ENCODE data around the gene PDGFA. TPM values are rescaled to one million over a fixed set of nuclear protein-coding genes. Genes with fewer than 3 reads are reported as not detected.

Gene PDGFA
- total RNA-seq, 2 experiments from 2014 or later, result 16.7 to 18.8 TPM

DNA sequence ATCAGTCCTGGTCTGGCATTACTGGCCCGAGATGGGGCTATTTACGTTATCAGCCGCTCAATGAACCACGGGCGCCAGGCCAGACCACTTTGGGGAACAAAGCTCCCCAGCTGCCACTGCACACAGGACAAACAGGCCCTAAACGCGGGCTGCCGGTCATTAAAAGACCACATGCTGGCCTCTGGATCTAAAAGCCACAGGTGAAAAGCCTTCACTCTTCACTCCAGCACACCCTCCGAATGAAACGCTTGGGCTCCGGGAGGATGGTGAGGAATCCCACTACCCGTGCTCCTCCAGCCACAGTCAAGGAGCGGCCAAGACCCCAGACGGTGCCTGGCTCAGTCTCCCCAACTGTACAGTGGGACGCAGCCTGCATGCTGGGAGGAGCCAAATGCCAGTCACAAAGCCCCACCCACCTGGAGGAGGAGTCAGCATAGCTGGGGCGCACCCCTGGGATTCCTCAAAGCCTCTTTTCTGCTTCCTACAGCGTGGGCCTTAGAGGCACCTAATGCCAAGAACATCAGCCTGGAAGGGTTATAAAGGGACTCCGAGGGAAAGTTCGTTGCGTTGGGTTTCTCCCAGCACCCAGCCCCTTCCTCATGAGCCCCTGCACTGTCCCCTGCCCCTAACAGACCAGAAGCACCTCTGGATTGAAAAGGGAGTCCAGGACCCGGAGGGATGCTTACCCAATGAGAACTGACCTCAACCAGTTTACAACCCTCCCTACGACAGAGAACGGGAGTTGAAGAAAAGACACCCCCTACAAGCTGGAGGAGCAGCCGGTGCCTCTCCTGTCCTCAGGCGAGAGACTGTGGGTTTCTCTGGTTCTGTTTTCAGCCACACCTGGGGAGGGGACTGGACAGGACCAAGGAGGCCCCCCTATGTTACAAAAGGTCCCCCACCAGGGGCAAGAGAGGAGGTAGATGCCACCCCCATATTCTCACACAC is 4.7 kb downstream of the PDGFA start:
- Mint-ChIP-seq H3K9me3 (no peaks in the 10 kb centered on the region), H3K36me3 (ENCODE audit: low read depth) (no peaks in the 10 kb centered on the region), H3K27ac (no peak overlapping the region), H3K4me1 (ENCODE audit: low read depth) (peaks cover 18% of the 10 kb centered on the region), H3K4me3 (no peak overlapping the region), H3K27me3 (peaks cover 19% of the 10 kb centered on the region)
- POLR2A ChIA-PET, result interaction anchor here (1.9 kb wide), 1 partner anchor 163 kb away, joined by 4 read pairs; no protein-coding TSS in a partner anchor
- TF ChIP-seq CTCF (IDR thresholded peaks at IDR 0.05), result no peak
- intact Hi-C loops (cut with micrococcal nuclease), result no loop called here
- DNase-seq, result peak; percentile 38
- no peak for ATAC-seq
- CTCF ChIA-PET, result no interaction called here

DNA sequence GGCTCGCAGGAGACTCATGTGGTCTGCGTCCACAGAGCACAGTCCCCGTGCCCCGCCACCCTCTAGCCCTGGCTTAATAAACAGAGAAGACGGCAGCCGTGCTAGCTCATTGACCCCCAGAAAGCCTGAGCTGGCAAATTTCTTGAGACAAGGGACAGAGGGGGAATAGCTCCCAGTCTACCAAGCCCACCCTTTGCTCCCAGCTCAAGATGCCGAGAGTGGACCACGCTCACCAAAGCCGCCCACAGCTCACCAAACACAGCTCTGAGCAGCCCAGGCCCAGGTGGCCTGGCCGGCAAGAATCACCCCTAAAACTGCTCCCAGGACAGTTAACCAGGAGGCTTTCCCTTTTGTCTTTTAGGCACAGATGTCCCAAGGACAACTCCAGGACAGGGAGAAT is 5.4 kb downstream of the PDGFA start:
- ATAC-seq (no peak), DNase-seq (no peak)
- Mint-ChIP-seq H3K27ac (peak overlapping the region; percentile 78), H3K4me3 (no peak overlapping the region), H3K36me3 (ENCODE audit: low read depth) (no peaks in the 10 kb centered on the region), H3K27me3 (peaks cover 19% of the 10 kb centered on the region), H3K9me3 (no peaks in the 10 kb centered on the region), H3K4me1 (ENCODE audit: low read depth) (peaks cover 18% of the 10 kb centered on the region)
- ChIA-PET CTCF (no interaction called here), POLR2A (interaction anchor here (1.9 kb wide), 1 partner anchor 163 kb away, joined by 4 read pairs; no protein-coding TSS in a partner anchor)
- intact Hi-C loops (cut with micrococcal nuclease), result no loop called here
- TF ChIP-seq CTCF (IDR thresholded peaks at IDR 0.05), result no peak

- intact Hi-C loops (cut with micrococcal nuclease), result no loop called here
- ChIA-PET POLR2A (interaction anchor here (0.6 to 1.9 kb wide), 3 partner anchors 9 to 162 kb away, joined by 3 to 4 read pairs (median 4); no protein-coding TSS in a partner anchor), CTCF (no interaction called here)
- no peaks in the 10 kb centered on the region for H3K9me3 Mint-ChIP-seq
- peak; percentile 55 for DNase-seq
- H3K27me3 Mint-ChIP-seq, result peaks cover 18% of the 10 kb centered on the region
- peak overlapping the region; percentile 18 for H3K4me3 Mint-ChIP-seq
- peak; percentile 48 for ATAC-seq
- H3K27ac Mint-ChIP-seq, result peak overlapping the region; percentile 78
- H3K4me1 Mint-ChIP-seq (ENCODE audit: low read depth), result peaks cover 18% of the 10 kb centered on the region
- H3K36me3 Mint-ChIP-seq (ENCODE audit: low read depth), result no peaks in the 10 kb centered on the region
- TF ChIP-seq CTCF (IDR thresholded peaks at IDR 0.05), result no peak
Measured at GRCh38 chr7:513521-514166, 6.0 kb downstream of the PDGFA start.

DNA sequence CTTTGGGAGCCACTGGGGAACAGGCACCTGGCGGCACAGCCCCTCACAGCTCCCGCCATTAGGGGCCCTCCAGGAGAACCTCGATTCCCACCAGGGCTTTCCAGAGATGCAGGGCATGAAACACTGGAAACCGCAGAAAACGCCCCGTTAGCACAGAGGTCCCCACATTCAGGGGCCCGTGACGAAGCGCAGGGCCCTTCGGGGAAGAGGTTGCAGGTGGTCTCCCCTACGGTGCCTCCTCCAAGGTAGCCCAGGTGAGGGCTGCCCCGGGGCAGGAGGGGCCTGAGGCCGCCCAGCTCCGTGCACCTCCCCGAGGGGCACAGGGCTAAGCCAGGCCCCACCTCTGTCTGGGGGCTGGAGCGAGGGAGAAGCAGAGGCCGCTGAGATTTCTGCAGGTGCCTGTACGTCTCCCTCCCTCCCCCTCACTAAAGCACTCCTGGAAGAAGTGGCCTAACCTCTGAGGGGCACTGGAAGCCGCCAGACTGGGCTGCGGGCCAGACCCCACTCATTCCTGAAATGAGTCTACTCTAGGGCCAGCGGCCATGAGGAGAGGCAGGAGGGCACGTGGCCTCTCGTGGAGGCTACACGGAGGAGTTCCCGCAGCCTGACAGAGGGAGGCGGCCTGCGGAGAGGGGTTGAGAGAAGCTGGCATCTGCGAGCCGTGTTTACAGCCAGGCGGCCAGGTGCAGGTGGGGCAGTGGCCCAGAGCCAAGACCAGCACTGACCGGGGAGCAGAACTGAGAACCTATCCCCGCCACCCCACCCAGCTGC is 6.9 kb downstream of the PDGFA start:
- no peak for TF ChIP-seq CTCF (IDR thresholded peaks at IDR 0.05)
- Mint-ChIP-seq H3K4me3 (no peak overlapping the region), H3K27me3 (peaks cover 13% of the 10 kb centered on the region), H3K36me3 (ENCODE audit: low read depth) (no peaks in the 10 kb centered on the region), H3K9me3 (no peaks in the 10 kb centered on the region), H3K27ac (no peak overlapping the region), H3K4me1 (ENCODE audit: low read depth) (peaks cover 13% of the 10 kb centered on the region)
- ChIA-PET POLR2A (interaction anchor here (0.6 to 1.9 kb wide), 3 partner anchors 9 to 161 kb away, joined by 3 to 4 read pairs (median 4); no protein-coding TSS in a partner anchor), CTCF (no interaction called here)
- DNase-seq, result no peak
- ATAC-seq, result no peak
- intact Hi-C loops (cut with micrococcal nuclease), result no loop called here

Data from activated CD8-positive, alpha-beta T cell treated with anti-CD3 and anti-CD28 coated beads for 36 hours (primary cell).